ENCODE data around the gene CAVIN3. TPM values are rescaled to one million over a fixed set of nuclear protein-coding genes. Genes with fewer than 3 reads are reported as not detected.

The CAVIN3 gene
- polyA plus RNA-seq, 1 experiment: 37.8 TPM

GRCh38 chr11:6321356-6321755 is 1.1 kb upstream of the CAVIN3 start:
- DNase-seq (ENCODE audit: low read depth, low spot score): no peak
- CTCF ChIA-PET: interaction anchor here (1.2 to 11.6 kb wide), 3 partner anchors 34 to 70 kb away, joined by 5 to 137 read pairs (median 23); no protein-coding TSS in a partner anchor
- Histone ChIP-seq H3K4me3 (ENCODE audit: low read depth, low read length) (0 out of 2 replicates have a peak overlapping the region, but pooled peaks have one; percentile 78), H3K9me3 (ENCODE audit: control insufficient read depth, insufficient read depth, low read length) (no peaks in the 10 kb centered on the region; the same call in 1 of the 2 replicates), H3K27me3 (ENCODE audit: control insufficient read depth, insufficient read depth, low read length) (no peaks in the 10 kb centered on the region), H3K27ac (ENCODE audit: low read depth, low read length) (peak overlapping the region; percentile 100)
- no peak for TF ChIP-seq CTCF (IDR thresholded peaks at IDR 0.05; ENCODE audit: low read depth, low read length)
- POLR2A ChIA-PET: no interaction called here

GRCh38 chr11:6319704-6320410 is 444 bp downstream of the CAVIN3 start:
- TF ChIP-seq CTCF (IDR thresholded peaks at IDR 0.05; ENCODE audit: low read depth, low read length): no peak
- Histone ChIP-seq H3K27ac (ENCODE audit: low read depth, low read length) (peak overlapping the region; percentile 100), H3K4me3 (ENCODE audit: low read depth, low read length) (peak overlapping the region; percentile 78), H3K9me3 (ENCODE audit: control insufficient read depth, insufficient read depth, low read length) (no peaks in the 10 kb centered on the region; the same call in 1 of the 2 replicates), H3K27me3 (ENCODE audit: control insufficient read depth, insufficient read depth, low read length) (no peaks in the 10 kb centered on the region)
- ChIA-PET POLR2A (interaction anchor here (0.6 to 2.0 kb wide), 16 partner anchors 9 to 631 kb away, joined by 3 to 12 read pairs (median 4); partner anchors contain the start of genes APBB1, ARFIP2, FHIP1B and SMPD1), CTCF (interaction anchor here (6.5 to 11.6 kb wide), 3 partner anchors 35 to 69 kb away, joined by 100 to 137 read pairs (median 118); no protein-coding TSS in a partner anchor)
- DNase-seq (ENCODE audit: low read depth, low spot score): peak; percentile 82

DNA sequence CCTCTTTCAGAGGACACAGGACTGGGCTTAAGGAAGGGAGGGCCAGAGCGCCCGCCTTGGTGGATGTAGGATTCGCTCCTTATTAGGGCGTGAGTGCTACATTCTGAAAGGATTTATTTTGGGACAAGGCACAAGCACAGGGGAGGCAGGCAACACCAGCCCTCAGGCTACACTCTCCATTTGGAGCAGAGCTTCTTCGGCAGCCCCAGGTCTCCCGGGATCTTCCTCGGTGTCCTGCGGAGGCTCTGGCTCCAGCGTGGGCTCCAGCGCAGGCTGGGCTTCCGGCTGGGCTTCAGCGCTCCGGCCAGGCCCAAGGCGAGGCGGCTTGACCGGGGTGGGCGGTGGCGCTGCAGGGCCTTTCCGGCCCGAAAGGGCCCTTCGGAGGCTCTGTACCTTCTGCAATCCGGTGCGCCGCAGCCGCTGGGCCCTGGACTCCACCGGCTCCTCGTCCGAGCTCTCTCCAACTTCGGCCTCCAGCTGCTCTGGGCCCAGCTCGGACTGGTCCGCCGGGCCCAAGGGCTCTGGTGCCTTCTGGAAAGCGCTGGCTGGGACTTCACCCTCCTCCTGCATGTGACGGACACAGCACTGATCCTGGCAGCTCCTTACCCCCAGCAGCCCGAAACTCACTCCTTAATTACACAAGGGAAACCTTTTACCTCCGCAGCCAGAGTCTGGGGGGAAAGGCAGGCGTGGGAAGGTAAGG is 1.1 kb downstream of the CAVIN3 start:
- POLR2A ChIA-PET: interaction anchor here (0.6 to 2.0 kb wide), 12 partner anchors 9 to 630 kb away, joined by 3 to 12 read pairs (median 4); partner anchors contain the start of genes APBB1, ARFIP2, FHIP1B and SMPD1
- Histone ChIP-seq H3K27me3 (ENCODE audit: control insufficient read depth, insufficient read depth, low read length) (no peaks in the 10 kb centered on the region), H3K9me3 (ENCODE audit: control insufficient read depth, insufficient read depth, low read length) (no peaks in the 10 kb centered on the region; the same call in 1 of the 2 replicates), H3K4me3 (ENCODE audit: low read depth, low read length) (peak overlapping the region; percentile 78), H3K27ac (ENCODE audit: low read depth, low read length) (peak overlapping the region; percentile 100)
- DNase-seq (ENCODE audit: low read depth, low spot score): no peak
- 0 out of 2 replicates have a peak, but pooled peaks have one; percentile 0 for TF ChIP-seq CTCF (IDR thresholded peaks at IDR 0.05; ENCODE audit: low read depth, low read length)
- CTCF ChIA-PET: interaction anchor here (1.3 to 11.6 kb wide), 4 partner anchors 12 to 68 kb away, joined by 4 to 137 read pairs (median 109); no protein-coding TSS in a partner anchor

DNA sequence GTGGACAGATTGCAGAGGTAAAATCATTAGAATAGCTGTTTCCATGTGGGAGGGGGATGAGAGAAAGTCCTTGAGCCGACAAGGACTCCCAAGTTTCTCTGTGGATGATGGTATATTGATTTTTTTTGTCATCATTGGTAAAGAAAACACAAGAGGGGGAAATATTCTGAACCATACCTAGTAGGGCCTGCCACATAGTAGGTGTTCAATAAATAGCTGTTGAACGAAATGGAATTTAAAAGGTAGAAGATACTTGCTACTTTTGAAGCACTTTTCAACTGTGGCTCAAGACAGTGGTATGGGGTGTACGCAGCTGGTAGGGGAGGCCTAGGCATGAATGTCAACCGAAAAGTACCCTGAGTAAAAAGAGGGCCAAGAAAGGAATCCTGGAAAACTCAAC is 2.1 kb downstream of the CAVIN3 start:
- Histone ChIP-seq H3K9me3 (ENCODE audit: control insufficient read depth, insufficient read depth, low read length) (no peaks in the 10 kb centered on the region; the same call in 1 of the 2 replicates), H3K4me3 (ENCODE audit: low read depth, low read length) (peak overlapping the region; percentile 78), H3K27me3 (ENCODE audit: control insufficient read depth, insufficient read depth, low read length) (no peaks in the 10 kb centered on the region), H3K27ac (ENCODE audit: low read depth, low read length) (no peak overlapping the region)
- ChIA-PET CTCF (interaction anchor here (0.8 to 11.6 kb wide), 5 partner anchors 11 to 294 kb away, joined by 3 to 137 read pairs (median 100); no protein-coding TSS in a partner anchor), POLR2A (no interaction called here)
- DNase-seq (ENCODE audit: low read depth, low spot score): no peak
- no peak for TF ChIP-seq CTCF (IDR thresholded peaks at IDR 0.05; ENCODE audit: low read depth, low read length)

Data from AG04450 (cell line).